OCI-M2 (cell line): ENCODE measurements around the gene DDC.
"Not testable (repeated sequence)": the region's sequence is repeated elsewhere in the genome, so short reads cannot be mapped to it uniquely, and the experiment has no call there.

Experiments used
- DNase-seq: peaks from one replicate; lab custom pipeline; 2025; ENCODE audit not compliant: unreplicated experiment; lab: John Stamatoyannopoulos, UW

Gene DDC

DNA sequence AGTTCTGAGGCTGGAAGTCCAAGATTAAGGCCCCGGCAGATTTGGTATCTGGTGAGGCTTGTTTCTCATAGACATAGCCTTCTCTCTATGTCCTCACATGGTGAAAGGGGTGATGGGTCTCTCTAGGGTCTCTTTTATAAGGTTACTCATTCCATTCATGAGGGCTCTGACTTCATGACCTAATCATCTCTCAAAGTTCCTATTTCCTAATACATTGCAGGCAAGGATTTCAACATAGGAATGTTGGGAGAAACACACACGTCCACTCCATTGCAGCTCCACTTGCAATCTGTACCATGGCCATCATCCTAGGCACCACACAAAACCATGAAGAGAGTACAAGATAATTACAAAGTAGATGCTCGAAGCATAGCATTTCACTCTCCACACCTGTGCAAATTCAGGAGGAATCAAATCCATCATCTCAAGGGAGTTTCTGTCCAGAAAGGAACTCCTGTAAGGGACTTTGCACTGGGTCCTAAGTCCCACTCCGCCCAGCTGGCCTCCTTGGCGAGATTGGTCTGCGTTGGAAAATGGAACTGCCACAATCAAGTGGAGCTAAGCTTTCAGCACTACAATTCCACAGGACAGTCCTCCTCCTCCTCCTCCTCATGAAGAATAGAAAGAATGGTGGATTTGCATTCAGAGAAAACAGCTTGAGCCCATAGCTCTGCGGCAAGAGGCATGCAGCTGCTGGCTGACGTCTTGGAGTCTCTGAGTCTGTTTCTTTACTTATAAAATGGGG lies 8.8 kb downstream of the DDC start:
- no peak for DNase-seq

DNA sequence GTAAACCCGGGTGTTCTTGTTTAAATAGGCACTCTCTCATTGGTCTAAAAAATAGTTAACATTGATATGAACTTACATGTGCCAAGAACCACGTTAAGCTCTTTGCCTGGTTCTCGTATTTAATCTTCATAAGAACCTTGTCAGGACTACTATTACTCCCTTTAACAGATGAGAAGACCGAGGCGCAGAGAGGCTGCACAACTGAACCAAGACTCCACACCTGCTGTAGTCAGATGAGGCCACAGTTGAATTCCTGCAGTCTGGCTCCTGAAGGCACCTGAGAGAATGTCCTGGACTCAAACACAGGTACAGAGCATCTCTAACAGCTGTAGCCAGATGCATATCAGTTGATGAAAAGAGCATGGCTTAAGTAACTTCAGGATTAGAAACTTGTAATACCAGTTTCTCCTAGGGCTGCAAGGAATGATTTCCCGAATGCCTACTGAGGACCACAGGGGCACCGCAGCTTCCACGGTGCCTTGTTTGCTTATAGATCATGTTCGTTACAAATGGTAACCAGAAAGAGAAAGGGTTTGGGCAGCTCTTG lies 9.5 kb downstream of the DDC start:
- no peak for DNase-seq

DNA sequence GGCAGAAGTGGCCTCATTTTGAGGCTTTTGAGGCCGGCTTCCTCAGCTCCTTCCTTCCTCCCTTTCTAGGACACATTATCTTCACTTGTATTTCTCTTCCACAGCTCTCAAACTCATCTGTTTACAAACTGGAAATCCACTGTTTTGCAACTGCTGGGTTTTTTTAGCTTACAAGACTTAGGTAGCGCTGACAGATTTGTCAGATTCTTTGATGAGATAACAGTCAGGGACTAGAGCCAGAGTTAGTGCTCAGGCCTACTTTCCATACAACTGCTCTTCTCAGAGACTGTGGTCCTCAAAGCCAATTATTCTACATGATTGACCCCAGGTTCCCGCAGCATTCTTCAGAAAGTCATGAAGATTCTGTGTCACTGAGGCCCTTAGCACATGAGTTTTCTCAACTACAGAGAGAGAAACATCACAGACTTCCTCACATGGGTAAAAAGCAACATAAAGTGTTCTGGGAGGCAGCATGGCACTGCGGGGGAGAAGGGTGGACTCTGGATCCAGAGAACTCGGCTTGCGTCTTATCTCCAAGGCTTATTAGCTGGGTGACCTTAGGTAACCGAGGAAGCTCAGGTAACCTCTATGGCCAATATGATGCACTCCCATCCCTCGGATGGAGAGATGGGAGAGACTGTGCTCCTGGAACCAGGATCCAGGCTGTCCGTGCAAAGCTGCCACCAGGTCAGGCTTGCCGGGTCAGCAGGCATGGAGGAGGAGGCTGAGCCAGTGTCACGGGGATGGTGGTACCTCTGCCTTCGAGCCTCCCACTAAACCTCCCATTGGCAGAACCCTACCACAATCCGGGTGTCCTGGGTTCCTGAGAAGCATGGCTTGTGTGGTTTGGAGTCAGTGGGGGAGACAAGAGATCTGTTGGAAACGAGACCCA lies 10.5 kb downstream of the DDC start:
- no peak for DNase-seq

DNA sequence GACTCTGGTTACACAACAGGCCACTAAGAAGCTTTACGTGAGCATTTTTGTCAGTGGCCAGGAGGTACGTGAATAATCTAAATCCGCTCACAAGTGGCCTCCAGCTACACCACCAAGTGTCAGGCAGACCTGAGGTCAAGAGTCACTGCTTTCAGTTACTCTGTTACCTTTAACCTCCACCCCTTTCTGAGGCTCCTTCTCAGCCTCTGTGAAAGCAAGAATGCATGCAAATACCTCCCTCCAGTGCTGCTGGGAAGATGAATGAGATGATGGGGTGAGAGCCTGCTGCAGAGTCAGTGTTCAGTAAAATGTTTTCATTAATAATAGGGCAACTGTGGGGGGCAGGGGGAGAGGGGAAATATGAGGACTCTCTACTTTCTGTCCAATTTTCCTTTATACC lies 11.2 kb downstream of the DDC start:
- no peak for DNase-seq

DNA sequence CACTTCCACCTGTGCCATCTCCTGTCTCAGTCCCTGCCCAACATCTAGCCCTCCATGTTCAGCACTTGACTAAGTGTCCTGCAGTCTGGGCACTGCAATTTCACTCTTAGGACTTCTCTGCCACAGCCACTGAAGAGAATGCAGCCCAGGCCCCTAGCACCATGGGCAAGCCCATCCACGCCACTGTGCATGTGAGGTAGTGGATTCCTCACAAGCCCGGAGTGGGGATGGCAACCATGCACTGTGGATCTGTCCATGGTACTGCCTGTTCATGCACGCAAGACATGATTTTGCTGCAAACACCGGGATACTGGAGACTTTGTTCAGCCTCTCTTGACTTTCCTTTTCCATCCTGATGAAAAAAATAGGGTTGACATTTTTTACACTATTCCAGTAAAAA lies 12.3 kb downstream of the DDC start:
- DNase-seq: no peak

DNA sequence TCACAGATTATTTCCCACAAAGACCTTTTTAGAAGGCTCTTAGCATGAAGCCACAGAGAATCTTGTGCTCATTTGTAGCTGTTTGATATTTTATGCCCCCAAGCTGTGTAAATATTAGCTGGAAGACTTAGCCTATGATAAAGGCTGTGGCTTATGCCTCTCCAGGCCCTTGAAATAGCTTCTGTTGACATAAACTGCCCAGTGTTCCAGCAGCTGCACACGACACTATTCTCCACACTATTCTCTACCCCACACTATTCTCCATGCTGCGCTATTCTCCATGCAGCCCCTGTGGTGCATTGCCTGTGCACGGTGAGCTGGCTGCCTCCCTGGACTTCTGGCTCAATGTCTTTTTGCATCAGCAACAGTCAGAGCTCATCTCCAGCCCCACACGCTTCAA lies 13.1 kb downstream of the DDC start:
- no peak for DNase-seq

DNA sequence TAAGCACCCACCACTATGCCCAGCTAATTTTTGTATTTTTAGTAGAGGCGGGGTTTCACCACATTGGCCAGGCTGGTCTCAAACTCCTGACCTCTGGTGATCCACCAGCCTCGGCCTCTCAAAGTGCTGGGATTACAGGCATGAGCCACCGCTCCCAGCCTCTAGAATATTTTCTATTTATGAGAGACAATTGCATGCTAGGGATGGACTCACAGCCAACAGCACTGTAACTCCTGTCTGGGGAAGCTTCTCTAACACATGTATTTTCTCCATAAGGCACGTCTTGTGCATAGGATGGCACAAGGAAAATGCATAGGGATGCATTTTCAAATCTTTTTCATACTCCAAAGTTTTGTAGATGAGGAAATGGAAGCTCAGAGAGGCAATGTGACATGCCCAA lies 19.6 kb downstream of the DDC start:
- DNase-seq: not testable (repeated sequence)

DNA sequence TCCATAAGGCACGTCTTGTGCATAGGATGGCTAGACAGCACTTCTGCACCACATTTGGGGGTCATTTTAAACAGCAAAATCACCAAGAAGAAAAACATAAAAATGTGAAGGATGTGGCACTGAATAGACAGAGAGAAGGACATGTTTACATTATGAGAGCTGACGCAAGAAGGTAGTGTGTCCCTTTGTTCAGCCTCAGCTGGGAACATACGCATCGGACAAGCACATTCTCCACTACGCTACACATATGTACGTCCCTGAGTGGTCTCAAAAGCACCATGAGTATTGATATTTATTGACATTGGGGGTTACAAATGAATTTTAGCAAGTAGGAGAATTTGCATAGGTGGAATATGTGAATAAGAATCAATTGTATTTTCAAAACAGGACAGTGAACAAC lies 20.2 kb downstream of the DDC start:
- no peak for DNase-seq

DNA sequence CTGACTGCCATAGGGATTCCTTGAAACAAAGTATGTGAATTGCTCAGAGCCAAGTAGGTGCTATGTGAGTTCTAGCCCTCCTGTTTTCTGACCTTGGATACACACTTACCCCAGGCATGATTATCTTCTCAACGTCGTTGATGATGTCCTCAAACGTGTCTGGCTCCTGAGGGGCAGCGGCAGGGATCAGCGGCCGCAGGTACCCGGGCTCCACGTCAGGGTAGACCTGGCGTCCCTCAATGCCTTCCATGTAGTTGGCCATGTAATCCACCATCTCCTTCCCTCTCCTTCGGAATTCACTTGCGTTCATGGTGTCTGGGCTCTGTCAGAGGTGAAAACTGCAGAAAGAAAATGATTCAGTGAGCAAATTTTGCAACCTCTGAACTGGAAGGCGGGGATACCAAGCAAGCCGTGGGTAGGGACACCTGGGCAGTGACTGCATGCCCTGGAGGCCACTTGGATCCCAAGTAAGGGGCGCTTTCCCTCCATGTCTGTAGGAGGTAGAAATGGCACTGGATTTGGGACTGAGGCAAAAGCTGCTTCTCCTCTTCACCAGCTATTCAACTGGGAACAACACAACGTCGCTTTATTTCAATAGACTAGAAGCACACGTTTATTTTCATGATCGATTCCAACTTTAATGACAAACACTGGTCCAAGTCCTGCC lies 21.3 kb downstream of the DDC start:
- no peak for DNase-seq

DNA sequence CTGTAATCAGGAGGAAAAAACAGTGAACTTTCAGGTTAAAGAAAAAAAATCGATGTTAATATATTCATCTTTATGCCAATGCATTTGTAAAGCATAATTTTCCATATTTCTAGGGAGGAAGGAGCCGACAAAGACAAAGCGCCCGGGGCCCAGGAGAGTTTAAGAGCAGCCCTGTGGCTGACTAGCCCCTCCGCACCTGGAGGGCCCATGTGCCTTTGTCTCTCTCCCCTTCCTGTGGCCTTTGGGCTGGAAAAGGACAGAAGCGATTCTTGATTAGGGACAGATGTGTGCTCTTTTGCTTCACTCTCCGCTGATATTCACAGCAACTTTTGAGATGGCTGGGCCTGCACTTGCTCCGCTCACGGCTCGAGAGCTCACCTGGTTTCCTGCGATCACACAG lies 23.1 kb downstream of the DDC start:
- no peak for DNase-seq

DNA sequence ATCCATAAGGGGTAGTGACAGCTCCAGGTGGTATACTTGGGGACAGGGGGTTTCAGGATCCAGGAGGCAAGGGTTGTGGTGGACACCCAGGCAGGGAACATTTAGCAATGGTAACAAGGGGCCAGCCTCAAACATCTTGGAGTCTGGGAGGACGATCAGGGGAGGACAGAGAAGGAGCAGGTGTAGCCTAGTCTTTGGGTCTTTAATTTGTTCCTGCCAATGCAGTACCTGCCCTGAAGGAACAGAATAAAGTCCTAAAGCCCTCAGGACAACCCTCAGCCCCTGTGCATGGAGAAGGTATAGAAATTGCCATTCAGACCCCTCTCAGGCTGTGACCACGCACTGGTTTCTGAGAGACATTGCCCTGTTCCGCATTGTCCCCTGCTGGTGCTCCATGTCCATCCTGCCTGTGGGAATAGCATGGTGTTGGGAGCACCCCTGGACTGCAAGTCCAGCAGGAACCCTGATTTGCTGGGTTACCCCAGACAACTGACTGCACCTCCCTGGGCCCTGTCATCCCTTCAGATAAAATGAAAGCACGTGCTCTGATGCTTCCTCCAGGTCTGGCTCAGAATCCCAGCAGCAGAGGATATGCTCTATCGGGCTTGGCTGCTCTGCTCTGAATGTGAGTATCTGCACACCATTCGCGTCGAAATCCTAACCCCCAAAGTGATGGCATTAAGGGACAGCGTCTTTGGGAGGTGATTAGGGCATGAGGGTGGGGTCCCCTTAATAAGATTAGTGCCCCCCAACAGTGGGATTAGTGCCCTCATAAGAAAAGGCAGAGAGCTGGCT lies 24.2 kb downstream of the DDC start:
- DNase-seq: no peak

DNA sequence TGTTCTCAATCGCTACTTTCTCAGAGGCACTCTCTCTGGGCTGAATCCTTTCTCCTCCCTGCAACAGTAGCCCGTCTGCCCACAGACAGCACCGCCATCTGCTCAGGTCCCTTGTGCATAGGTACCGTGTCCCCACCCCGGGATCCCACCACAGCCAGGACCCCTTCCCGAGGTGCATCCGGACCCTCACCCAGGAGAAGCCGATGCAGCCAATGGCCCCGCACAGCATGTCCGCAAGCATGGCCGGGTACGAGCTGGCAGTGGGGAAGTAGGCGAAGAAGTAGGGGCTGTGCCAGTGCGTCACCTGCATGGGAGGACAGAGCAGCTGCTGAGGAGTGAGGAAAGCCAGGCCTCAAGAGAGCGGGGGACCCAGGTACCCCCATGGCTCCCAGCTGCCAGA lies 25.5 kb downstream of the DDC start:
- DNase-seq: no peak

DNA sequence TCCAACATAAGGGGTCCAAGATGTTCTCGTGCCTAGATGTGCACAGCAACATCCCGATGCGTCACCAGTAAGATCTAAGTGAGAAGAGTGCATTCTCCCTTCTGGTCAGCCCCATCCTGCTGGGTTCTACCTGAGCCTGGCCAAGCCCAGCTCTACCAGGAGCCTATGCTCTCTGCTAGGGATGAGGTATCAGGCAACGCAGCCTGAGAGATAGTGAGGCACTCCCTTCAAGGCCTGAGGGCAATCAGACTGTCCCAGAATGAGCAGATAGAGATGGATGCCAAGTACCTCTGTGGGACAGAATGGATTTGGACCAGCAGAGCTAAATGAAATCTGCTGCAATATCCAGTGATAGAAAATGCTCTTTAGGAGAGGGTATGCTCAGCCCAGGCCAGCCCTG lies 26.7 kb downstream of the DDC start:
- no peak for DNase-seq

DNA sequence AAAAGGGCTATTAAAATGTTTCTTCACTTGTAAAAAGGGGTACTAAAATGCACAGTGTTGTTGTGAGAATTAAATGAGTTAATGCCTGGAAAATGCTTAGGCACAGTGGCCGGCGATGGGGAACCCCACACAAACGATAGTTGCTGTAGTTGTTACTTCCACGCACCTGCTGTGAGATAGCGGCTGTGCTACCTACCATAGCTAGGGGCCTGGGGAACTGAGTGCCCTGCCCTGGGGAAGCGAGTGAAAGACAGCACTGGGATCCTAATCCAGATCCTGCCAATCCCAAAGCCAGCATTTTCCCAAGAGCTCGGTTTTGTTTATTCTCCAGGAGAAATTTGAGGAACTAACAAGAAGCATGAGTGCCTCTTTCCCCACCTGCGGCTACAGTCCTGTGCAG lies 27.8 kb downstream of the DDC start:
- no peak for DNase-seq

DNA sequence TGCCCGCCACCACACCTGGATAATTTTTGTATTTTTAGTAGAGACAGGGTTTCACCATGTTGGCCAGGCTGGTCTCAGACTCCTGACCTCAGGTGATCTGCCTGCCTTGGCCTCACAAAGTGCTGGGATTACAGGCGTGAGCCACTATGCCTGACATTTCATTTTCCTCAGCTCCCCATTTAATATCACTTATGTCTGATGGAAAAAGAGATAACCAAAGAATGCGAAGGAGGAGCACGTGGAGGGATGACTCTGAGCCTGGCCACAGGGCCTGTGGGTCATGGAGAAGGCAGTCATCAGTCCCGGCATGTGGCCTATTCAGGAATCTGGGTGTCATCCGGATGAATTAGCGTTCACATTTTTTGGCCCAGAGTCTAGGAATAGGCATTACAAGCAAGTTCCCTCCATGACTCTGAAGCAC lies 29.9 kb downstream of the DDC start:
- not testable (repeated sequence) for DNase-seq

DNA sequence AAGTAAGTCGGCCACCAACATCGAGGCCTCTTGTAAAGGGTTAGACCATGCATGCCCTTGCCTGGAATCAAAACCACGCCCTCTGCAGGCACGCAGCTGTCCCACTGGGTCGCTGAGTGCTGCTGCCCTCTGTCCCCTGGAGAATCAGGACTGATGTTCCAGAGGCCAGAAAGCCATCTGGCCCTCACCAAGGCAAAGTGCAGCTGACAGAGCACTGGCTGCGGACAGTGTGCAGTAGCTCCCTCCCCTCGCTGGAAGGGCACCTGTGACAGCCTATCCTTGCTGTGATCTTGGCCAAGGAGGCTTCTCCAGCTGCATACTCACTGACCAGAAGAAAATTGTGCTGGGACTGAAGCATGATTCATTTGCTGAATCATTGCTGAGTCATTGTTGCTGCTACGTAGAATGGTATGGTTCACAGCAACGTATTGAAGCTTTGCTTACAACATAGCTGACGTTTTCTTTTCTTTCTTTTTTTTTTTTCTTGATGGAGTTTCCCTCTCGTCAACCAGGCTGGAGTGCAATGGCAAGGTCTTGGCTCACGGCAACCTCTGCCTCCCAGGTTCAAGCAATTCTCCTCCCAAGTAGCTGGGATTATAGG lies 30.4 kb downstream of the DDC start:
- DNase-seq: peak; percentile 2

DNA sequence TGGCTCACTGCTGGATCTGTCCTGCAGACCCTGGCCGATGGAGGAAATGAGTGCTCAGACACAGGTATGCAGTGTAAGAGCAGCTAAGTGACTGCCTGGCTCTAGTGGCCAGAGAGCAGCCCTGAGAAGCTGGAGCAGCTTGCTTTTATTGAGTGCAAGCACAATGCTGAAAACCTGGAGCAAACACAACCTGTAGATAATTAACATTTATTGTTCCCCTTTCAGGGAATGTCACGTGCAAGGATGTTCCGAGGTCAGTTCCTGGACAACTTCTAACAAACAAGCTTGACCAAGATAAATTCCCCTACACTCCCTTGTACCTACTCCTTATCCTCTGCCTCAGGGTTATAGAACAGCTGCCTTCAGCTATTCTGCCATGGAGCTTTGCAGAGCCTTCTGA lies 31.3 kb downstream of the DDC start:
- DNase-seq: no peak

DNA sequence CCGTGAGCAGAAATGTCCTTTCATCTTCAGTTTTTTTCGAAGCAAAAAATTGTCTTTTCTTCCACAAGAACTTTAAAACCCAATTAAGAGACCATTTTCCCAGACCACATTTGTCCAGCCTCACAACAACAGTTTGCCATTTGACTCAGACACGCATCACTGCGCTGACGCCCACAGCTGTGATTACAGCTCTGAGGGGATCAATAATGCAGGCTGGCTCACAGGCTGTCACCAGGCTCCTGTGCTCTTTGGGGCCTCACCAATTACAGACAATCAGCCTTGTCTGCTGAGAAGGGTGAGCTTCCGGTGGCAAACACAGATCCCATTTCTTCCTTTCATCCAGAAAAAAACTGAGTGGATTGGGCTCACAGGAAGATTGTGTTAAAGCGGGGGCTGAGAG lies 33.3 kb downstream of the DDC start:
- no peak for DNase-seq

DNA sequence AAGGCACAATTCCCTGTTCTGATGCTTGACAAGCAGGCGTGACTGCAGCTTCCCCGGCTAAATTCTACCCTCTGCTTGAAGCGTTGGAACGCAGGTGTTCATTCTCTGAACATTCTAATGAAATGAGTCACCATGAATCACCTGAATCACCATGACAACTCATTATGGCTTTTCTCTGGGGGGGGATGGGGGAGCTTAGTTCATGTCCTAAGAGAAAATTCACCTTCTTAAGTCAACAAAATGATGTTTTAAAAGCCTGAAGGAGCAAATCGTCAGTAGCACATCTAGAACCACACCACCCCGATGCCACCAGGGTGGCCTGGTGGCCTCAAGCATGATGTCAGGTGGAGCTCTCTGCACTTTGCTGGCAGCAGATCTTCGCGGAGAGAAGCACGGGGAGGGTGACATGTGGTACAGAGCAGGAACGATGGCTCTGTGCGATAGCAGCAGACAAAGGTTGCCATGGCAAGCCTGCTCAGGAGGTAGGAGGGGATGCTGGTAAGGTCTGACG lies 33.7 kb downstream of the DDC start:
- no peak for DNase-seq

DNA sequence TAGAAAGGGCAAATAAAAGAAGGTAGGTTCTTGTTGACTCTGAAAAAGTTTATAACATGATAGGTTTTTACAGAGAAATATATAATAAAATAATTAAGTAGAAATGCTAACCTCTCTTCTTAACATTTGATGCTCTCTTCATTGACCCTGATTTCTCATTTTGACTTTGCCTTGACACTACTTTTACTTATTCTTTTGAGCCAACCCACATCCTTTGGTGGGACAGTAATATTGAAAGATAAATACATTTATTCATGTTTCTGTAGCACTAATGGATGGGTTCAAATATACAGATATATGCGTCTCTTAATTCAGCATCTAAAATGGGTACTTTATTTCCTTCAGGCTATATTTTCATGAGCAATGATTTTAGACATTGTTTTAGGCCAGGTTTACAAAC lies 34.4 kb downstream of the DDC start:
- DNase-seq: no peak
